HL-60 (cell line): ENCODE results near the gene MAP3K7.

Source experiments
- DNase-seq, 2 experiments: peaks; one replicate each; pipeline ENCODE4 v3.0.0-alpha.2; 2010 to 2020; ENCODE audit warnings: low read depth in 1 of 2, low spot score in 1 of 2
- H3K27ac ChIP-seq: fragments of 250-450 bp; sonication (Bioruptor Pico); replicated peaks from 2 replicates; pipeline ENCODE4 v1.5.1; 2020; ENCODE audit warnings: mild to moderate bottlenecking, moderate library complexity
- H3K27me3 ChIP-seq: fragments of 250-450 bp; sonication (Bioruptor Pico); 2 replicates; pipeline ENCODE4 v1.5.1; 2021; ENCODE audit warnings: mild to moderate bottlenecking, moderate library complexity; ENCODE audit not compliant: insufficient read depth, poor library complexity, severe bottlenecking
- H3K4me3 ChIP-seq: replicated peaks from 2 replicates; pipeline ENCODE4 v1.5.1; 2011; ENCODE audit warnings: mild to moderate bottlenecking, control low read depth, low read length; ENCODE audit not compliant: insufficient read depth
- GABPA ChIP-seq: IDR thresholded peaks from 2 replicates; pipeline ENCODE4 v1.6.1; 2012; ENCODE audit warnings: low read depth
- POLR2AphosphoS5 ChIP-seq: IDR thresholded peaks from 2 replicates; pipeline ENCODE4 v1.6.1; 2012; ENCODE audit warnings: low read depth
- SPI1 ChIP-seq: IDR thresholded peaks from 2 replicates; pipeline ENCODE4 v1.6.1; 2012; ENCODE audit warnings: low read depth, mild to moderate bottlenecking, borderline replicate concordance
- TF ChIP-seq, protein P1 (sequence below): IDR thresholded peaks from 2 replicates; pipeline ENCODE4 v1.6.1; 2012; ENCODE audit warnings: low read depth; ENCODE audit not compliant: insufficient replicate concordance
- TF ChIP-seq, protein P2 (sequence below): IDR thresholded peaks from one replicate; pipeline ENCODE4 v1.5.1; 2011; ENCODE audit warnings: low read length, control low read depth, inconsistent platforms; ENCODE audit not compliant: insufficient read depth

The MAP3K7 gene

DNA sequence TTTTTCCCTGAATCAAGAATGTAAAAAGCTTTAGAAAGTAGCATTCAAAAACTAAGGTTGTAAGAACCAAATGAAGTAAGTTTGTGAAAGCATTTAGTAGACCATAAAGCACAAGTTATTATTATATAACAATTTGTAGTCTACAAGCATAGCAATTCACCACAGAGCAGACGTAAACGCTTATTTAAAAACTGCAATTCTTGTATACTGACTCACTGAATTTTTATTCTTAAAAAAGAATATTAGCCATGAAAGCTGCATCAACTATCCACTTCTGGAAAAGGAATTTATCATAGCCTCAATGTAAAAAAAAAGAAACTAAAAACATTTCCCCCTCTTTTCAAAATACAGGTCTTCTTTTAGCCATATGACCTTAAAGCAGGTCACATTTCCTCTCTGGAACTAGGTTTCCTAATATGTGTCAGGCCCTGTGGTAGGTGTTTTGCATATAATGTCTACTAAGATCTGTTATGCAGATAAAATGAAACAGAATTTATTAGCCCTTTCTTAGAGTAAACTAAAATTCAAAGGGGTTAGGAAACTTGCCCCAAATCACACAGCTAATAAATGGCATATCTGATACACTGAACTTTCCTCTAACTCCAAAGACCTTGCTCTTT is 2.1 kb downstream of the MAP3K7 start:
- DNase-seq: peak in 1 of 2 experiments; percentile 18
- Histone ChIP-seq H3K27me3 (no peaks in the 10 kb centered on the region), H3K27ac (peak overlapping the region; percentile 28), H3K4me3 (0 out of 2 replicates have a peak overlapping the region, but pooled peaks have one; percentile 4)
- TF ChIP-seq GABPA: no peak; the same call in 1 of the 2 replicates

DNA sequence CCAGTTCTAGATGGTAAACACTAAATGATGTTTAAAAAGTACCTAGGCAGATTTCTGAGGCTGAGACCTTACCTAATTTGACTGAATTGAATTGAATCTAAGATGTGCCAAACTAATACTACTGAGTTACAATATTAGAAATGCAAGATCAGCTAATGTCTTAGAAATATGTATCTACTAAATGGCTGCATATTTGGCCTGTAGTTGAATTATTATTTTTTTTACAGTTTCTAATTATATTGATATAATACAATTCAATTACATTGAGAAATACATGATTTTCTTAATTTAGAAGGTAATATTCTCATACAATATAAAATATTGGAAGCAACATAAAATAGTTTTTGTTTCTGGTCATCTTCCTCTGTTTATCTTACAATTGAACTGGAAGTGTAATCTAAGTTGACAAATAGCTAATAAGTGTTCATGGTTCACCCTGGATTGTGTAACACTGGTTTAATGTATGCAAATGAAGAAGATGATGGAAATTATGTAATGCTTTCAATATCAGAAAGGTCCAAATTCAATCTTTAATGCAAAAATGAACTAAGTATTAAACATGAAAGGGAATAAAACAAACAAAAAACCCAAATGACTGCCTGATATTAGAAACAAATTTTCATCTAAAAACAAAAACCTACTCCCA is 2.9 kb downstream of the MAP3K7 start:
- DNase-seq: no peak
- Histone ChIP-seq H3K27me3 (no peaks in the 10 kb centered on the region), H3K27ac (no peak overlapping the region), H3K4me3 (no peak overlapping the region)
- TF ChIP-seq SPI1: no peak
- TF ChIP-seq GABPA: no peak
- TF ChIP-seq, protein P1, sequence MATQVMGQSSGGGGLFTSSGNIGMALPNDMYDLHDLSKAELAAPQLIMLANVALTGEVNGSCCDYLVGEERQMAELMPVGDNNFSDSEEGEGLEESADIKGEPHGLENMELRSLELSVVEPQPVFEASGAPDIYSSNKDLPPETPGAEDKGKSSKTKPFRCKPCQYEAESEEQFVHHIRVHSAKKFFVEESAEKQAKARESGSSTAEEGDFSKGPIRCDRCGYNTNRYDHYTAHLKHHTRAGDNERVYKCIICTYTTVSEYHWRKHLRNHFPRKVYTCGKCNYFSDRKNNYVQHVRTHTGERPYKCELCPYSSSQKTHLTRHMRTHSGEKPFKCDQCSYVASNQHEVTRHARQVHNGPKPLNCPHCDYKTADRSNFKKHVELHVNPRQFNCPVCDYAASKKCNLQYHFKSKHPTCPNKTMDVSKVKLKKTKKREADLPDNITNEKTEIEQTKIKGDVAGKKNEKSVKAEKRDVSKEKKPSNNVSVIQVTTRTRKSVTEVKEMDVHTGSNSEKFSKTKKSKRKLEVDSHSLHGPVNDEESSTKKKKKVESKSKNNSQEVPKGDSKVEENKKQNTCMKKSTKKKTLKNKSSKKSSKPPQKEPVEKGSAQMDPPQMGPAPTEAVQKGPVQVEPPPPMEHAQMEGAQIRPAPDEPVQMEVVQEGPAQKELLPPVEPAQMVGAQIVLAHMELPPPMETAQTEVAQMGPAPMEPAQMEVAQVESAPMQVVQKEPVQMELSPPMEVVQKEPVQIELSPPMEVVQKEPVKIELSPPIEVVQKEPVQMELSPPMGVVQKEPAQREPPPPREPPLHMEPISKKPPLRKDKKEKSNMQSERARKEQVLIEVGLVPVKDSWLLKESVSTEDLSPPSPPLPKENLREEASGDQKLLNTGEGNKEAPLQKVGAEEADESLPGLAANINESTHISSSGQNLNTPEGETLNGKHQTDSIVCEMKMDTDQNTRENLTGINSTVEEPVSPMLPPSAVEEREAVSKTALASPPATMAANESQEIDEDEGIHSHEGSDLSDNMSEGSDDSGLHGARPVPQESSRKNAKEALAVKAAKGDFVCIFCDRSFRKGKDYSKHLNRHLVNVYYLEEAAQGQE: no peak
- TF ChIP-seq POLR2AphosphoS5: no peak
- TF ChIP-seq, protein P2, sequence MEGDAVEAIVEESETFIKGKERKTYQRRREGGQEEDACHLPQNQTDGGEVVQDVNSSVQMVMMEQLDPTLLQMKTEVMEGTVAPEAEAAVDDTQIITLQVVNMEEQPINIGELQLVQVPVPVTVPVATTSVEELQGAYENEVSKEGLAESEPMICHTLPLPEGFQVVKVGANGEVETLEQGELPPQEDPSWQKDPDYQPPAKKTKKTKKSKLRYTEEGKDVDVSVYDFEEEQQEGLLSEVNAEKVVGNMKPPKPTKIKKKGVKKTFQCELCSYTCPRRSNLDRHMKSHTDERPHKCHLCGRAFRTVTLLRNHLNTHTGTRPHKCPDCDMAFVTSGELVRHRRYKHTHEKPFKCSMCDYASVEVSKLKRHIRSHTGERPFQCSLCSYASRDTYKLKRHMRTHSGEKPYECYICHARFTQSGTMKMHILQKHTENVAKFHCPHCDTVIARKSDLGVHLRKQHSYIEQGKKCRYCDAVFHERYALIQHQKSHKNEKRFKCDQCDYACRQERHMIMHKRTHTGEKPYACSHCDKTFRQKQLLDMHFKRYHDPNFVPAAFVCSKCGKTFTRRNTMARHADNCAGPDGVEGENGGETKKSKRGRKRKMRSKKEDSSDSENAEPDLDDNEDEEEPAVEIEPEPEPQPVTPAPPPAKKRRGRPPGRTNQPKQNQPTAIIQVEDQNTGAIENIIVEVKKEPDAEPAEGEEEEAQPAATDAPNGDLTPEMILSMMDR: no peak

DNA sequence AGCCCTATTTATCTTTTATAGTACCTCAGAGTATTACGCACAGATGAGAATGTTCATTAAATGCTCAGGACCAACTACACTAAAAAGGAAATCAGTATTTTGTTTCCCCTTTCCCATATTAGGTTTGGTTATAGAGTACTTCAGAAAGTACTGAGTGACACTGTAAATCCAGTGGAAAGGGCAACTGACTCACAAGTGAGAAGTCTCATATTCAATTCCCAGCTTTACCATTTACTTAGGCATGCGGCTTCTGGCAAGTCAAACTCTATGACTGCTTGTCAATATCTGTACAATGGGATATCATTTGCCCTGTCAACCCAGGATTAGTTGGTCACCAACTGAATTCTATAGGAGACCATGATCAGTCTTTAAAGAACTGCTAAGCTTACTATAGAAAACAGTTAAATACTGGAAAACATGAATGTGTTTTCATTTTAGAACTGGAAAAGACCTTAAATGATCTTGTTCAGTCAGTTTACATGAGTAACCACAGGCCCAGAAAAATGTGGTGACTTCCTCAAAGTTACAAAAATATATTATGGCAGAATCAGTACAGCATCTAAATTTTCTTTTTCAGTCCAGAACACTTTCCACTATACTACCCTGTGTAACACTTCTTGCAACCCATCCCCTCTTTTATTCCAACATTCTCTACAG is 3.6 kb downstream of the MAP3K7 start:
- DNase-seq: peak in 1 of 2 experiments; percentile 3
- Histone ChIP-seq H3K4me3 (no peak overlapping the region), H3K27me3 (no peaks in the 10 kb centered on the region), H3K27ac (peak overlapping the region; percentile 25; the same call in 1 of the 2 replicates)
- TF ChIP-seq SPI1 (peak; percentile 75), POLR2AphosphoS5 (no peak)

DNA sequence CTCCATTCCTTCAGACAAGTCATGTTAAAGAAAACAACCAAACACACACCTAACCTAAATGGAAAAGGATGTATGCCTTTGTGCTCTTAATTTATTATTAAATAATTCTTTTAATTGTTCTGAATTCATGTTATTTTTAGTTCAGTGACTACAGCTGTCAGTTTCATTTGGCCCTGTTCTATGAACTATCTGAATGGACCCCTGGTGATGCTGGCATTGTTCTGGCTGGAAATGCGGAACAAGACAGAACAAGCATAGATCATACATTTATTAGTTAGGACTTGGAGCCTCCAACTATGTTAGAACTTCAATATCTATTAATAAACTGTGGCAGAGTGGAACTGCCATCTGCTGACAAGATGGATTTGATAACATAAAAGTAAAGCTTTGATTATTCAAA is 5.7 kb downstream of the MAP3K7 start:
- TF ChIP-seq SPI1 (no peak), POLR2AphosphoS5 (no peak), GABPA (no peak)
- TF ChIP-seq, protein P1: no peak
- TF ChIP-seq, protein P2: no peak
- H3K27ac ChIP-seq: no peak overlapping the region
- H3K27me3 ChIP-seq: no peaks in the 10 kb centered on the region
- no peak overlapping the region for H3K4me3 ChIP-seq
- no peak for DNase-seq
